Raji (cell line): ENCODE data around the gene EPHA1.

ENCODE experiments used
- POLR2A ChIP-seq: IDR thresholded peaks from 2 replicates; pipeline ENCODE4 v1.6.1; 2011; ENCODE audit warnings: low read depth, low read length, control low read depth; ENCODE audit not compliant: insufficient read depth

EPHA1 gene

DNA sequence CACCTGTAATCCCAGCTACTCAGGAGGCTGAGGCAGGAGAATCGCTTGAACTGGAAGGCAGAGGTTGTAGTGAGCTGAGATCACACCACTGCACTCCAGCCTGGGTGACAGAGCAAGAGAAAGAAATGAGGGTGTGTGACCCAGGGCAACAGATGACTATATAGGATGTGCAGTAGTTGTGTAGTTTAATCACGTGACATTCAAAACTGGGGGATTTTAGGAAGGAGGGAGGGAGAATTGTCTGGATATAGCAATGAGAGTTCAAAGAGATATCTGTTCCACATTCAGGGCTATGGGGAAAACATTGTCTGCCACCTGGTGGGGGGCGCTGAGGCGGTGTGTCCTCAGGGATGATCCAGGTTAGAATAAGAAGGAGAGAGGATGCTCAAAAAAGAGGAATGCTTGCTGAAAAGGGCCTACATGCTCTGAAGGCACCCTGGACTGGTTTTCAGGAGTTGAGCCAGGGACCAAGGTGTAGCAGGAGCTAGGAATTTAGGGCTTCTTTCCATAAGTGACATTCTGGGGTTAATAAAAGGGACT, 35.3 kb downstream of the EPHA1 start:
- TF ChIP-seq POLR2A = no peak

GRCh38 chr7:143372070-143372469, 36.6 kb downstream of the EPHA1 start:
- TF ChIP-seq POLR2A = no peak

GRCh38 chr7:143369678-143370651, 38.7 kb downstream of the EPHA1 start:
- no peak for TF ChIP-seq POLR2A

DNA sequence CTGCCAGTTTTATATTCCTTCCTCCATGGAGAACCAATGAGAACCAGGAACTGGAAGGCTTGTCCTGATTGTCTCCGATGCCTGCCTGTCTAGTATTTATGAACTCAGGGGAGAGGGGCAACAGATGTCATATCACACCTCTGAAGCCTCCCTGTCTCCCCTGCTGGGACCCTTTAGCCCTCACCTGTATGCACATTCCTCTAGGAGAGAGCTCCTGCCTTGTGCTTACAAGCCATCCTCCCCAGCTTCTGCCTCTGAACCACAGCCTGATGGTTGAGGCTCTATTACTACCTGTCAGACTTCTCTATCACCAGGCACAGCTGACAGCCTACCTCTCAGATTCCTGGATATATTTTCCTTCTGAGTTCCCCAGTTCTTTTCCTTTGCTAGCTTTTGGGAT, 40.3 kb downstream of the EPHA1 start:
- TF ChIP-seq POLR2A = no peak

- no peak for TF ChIP-seq POLR2A
Measured at GRCh38 chr7:143367972-143368371, 40.7 kb downstream of the EPHA1 start.

DNA sequence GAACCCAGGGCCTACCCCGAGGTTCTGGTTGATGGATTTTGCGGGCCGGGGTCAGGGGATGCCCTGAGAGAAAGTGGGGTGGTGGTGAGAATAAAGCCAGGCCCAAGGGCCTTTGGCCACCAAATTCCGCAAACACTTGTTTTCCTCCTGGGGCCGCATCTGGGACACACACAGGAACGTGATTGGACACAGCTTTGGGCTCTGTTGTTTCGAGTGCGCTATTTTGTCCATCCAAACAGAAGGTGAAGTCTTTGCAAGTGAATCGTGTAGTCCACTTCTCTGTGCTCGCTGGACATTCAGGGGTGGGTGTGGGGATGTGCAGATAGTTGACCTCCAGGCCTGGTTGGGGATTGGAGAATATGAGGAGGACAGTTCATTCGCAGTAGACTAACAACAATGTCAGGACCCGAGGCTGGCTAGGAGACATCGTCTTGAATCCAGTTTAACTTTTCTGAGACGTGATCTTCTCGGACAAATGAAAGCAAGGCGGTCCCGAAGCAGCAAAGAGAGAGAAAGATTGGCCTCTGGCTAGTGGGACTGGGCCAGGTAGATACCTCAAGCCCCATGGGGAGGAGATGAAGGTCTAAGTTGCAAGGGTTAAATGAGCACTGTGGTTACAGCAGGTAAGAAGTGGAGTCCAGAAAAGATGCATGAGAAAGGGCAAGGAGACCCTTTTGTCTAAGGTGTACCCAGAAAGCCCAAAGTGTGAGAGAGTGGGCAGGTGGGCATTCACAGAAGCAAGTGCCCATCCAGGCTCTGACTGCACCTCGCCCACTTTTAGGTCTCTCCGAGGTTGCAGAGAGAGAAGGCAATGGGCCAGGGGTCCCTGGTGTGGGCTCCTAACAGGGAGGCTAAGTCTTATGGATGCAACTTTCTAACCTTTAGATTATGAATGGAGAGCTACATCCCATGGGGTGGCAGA, 45.4 kb downstream of the EPHA1 start:
- no peak for TF ChIP-seq POLR2A

DNA sequence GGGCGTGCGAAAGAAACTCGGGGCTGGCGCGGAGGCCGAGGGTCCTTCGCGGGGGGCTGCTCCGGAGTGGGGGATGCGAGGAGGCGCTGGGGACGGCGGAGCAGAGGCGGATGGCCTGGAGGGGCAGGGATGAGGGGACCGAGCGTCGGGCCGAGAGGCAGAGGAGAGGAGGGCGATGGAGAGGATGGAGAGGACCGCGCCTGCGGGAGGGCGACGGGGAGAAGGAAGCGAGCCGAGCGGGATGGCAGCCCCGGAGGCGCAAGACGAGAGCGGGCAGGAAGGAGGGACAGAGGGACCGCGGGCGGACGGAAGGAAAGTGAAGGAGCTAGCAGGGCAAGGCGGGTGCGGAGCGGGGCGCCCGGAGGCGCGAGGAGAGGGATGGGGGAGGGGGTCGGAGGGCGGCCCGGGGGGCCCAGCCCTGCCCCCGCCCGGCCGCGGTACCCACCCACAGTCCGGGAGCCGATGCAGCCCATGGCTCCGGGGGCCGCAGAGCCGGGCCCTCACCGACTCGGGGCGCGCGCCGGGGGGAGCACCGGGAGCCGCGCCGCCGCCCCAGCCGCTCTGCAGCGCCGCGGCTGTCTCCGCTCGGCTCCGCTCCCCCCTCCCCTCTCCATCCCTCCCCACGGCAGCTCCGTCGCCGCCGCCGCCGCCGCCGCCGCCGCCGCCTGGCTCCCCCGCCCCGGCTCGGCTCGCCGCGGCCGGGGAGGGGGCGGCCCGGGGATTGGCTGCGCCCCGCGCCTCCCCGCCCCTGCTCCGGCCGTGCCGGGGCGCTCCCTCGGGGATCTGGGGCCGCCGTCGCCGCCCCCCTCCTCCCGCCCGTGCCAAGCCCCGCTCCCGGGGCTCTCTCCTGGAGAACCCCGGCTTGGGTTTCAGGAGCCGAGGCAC, 46.3 kb downstream of the EPHA1 start, which contains the start of gene FAM131B:
Gene FAM131B (minus strand): TSS at position 583 of the 885 bp plus-strand sequence. CDS start 110 bp downstream, at position 473.
- TF ChIP-seq POLR2A = no peak

DNA sequence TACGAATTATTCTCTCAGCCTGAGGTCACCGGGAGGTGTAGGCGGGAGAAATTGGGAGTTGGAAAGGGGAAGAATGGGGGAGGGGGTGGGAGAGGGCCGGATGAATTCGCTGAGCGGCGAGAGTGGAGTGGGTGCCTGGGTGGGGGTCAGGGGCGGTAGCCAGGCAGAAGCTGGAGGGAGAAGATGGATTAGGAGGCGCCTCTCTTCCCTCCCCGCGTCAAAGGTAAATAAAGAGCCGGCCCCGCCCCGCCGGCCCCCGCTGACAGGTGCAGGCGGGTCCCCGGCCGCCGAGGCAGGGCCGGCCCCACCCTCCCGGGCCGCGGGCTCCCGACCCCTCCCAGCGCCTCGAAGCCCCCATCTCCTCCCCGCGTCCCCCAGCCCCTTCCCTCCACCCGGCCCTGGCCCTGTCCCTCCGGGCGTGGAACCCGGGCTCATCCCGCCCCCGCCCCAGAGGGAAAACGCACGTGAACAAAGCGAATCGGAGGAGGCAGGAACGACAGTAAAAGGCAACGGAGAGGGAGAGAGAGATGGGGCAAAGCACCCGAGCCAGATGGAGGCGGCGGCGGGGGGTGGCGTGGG, 47.0 kb downstream of the EPHA1 start:
- no peak for TF ChIP-seq POLR2A

DNA sequence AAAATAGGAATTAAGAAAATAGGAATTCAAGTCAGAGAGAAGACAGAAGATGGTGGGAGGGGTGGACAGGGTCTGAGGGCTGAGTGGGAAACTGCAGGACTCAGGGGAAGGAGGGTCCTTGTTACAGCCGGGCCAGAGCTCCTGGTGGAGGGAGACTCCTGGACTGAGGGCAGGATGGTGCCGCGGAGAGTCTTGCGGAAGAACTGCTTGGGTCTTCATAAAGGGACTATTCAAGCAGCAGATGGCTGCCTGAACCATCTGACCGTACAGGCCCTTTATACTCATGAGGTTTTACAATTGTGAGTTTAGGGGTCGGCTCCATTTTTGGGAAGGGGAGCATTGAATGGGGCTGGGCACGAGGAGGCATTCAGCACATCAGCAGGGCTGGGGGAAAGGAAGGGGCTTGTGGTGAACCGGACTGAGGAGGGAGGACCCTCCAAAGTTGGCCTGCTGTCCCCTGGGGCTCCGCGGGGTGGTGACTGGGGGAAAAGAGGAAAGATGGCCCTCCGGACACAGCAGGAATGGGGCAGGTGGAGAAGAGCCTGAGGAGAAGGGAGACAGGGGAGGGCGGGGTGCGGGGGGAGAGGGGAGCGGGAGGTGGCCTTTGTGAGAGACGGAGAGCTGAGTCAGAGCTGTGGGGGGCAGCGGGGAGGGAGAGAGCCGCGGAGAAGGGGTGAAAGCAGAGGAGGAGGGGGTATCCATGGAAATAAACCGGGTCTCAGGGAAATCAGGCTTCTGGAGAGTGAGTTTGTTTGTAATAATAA, 47.7 kb downstream of the EPHA1 start:
- no peak for TF ChIP-seq POLR2A

DNA sequence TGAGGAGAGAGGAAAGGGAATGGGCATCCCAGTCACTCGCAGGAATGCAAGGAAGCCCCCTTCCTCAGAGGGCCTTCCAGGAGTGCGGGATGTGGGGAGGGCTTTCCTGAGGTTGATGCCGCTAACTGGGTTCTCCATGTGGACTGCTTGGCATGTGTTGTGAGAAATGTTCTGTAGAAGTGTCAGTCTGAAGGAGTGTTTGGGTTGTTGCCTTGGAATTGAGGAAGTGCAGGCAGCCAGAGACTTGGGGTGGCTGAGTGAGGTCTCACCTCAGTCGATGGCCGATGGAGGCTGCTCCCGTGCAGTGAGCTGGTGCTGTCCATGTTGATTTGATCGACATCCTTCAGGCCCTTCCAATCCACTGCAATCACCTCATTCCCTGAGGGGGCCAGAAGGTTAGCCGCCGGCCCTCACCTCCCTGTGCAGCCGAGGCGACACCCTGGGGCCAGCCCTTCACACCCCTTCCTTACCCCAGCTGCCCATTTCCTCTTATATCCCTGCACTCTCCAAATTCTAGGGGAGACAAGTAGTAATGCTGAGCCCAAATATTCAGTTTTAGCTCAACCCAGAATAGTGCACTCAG, 48.8 kb downstream of the EPHA1 start:
- TF ChIP-seq POLR2A = no peak

GRCh38 chr7:143358626-143359025, 50.0 kb downstream of the EPHA1 start:
- TF ChIP-seq POLR2A = no peak

DNA sequence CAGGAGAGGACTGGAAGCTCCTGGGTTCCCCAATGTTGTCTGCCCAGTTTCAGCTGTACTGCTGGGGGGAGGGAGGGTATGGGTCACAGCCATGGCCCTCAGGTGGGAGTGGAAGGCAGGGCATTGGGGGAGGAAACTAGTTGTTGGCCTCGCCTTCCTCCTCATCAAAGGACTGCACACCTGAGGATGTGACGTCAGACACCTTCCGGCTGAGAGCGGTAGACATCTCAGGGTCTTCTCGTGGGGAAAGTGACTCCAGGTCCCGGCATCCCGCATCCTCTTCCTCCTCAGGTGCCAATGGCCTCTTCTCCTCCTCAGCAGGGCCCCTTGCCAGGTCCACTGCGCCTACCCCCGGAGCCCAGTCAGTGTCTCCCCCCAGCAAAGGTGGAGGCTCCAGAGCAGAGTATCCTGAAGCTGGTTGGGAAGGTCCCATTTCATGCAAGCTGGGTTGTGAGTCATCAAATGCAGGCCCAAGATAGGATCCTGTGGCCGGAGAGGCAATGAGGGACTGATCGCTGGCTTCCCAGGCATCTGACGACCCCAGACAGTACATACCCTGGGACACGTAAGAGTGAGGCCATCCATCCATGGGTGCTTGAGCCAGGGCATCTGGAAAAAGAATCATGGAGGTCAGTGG, 52.1 kb downstream of the EPHA1 start:
- no peak for TF ChIP-seq POLR2A
